HCEC 1CT (cell line): ENCODE data around the gene HERPUD1.
A peak's percentile ranks its signal among the peaks of the same experiment; 100 is the strongest.

ENCODE experiments used
- DNase-seq: peaks from one replicate; pipeline ENCODE4 v3.0.0-alpha.2; 2017

Gene HERPUD1

DNA sequence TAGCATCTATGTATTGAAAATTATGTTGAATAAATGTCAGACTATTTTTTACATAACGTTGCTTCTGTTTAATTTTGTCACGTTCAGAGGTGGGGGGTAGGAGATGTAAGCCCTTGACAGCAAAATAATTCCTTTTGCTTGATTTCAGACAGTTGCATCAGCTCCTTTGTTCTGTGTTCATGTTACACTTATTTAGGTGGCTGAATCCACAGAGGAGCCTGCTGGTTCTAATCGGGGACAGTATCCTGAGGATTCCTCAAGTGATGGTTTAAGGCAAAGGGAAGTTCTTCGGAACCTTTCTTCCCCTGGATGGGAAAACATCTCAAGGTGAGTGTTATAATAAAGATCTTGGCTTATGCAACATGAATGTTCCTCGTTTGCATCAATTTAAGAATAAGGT lies 4.5 kb downstream of the HERPUD1 start:
- no peak for DNase-seq

DNA sequence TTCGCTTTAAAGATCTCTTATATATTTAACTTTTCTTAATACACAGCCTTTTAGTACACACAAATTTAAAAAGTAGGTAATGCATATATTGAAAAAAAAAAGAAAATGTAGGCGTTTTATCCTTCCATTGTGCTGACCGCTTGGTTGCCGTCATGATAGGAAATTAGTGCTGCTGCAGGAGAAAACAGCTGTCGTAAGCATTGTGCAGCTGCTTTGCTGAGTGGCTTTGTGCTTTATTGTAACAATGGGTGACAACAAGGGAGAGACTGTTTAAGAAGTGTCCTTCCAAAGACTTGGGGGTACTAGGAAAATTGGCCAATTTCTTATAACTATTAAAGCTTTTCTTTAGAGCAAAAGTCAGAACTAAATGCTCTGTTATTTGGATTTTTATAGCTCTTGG lies 5.0 kb downstream of the HERPUD1 start:
- DNase-seq, result no peak

DNA sequence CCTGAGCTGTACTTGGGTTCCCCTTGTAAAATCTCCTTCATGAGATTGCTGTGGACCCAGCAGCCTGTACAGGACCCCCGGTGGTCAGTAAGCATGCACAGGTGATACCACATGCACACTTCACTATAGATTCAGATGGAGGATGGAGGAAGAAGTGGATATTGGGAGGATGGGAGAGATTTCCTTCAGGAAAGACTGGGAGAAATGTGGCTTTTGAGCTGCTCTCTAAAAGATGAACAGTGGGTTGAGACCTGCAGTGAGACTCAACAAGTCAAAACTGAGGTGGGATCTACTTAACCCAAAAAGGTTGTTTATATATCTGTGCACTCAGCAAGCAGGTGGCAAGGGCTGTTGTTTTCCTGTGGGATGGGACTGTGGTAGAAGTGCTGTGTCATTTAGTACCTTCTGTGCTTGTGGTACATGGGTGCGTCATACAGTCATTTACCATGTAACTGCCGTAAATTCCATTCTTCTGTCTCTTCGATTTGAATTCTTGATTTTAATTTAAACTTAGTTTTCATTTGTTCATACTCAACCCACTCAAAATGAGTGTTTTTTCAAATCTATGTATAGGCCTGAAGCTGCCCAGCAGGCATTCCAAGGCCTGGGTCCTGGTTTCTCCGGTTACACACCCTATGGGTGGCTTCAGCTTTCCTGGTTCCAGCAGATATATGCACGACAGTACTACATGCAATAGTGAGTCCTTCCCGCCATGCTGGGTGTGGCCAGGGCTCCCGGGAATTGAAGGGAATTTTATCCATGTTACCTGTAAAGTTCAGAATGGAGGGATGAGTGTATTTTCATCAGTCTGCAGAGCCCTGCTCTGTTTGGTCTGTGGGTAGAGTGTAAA lies 6.9 kb downstream of the HERPUD1 start:
- DNase-seq, result no peak

DNA sequence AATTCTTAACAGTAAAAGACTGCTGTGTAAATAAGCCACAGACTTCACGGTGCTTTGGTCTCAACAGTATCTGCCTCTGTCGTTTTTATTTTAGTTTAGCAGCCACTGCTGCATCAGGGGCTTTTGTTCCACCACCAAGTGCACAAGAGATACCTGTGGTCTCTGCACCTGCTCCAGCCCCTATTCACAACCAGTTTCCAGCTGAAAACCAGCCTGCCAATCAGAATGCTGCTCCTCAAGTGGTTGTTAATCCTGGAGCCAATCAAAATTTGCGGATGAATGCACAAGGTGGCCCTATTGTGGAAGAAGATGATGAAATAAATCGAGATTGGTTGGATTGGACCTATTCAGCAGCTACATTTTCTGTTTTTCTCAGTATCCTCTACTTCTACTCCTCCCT lies 7.9 kb downstream of the HERPUD1 start:
- DNase-seq, result no peak

DNA sequence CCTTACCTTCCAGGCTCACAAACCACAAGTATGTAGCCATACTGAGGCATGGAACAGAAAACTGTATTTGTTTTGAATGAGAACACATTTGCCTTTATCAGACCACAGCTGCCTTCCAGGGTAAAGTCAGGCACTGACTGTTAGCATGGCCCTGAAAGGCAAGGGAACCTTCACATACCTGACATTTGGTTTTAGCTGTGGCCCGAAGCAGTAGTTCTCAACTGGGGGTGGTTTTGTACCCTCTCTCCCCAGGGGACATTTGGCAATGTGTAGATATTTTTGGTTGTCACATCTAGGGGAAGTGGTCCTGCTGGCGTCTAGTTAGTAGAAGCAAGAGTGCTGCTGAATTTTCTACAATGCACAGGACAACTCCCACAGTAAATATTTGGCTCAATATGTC lies 9.2 kb downstream of the HERPUD1 start:
- DNase-seq, result no peak

DNA sequence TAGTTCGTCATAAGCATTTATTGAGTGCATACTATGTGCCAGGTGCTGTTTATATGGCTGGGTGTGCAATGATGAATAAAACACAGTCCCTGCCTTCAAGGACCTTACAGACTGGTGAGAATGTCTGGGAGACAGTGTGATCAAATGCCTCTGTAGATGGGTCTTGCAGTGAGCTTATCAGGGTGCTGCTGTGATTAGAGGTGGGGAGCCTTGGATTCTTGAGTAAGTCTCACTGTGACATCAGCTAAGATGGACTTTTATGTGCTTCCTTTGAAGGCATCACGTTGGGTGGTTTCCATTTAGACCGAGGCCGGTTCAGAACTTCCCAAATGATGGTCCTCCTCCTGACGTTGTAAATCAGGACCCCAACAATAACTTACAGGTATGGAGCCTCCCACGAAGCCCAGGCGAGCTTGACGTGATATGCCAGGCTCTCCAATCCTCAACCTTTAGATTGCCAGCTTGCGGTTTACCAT lies 10.0 kb downstream of the HERPUD1 start:
- DNase-seq, result no peak

DNA sequence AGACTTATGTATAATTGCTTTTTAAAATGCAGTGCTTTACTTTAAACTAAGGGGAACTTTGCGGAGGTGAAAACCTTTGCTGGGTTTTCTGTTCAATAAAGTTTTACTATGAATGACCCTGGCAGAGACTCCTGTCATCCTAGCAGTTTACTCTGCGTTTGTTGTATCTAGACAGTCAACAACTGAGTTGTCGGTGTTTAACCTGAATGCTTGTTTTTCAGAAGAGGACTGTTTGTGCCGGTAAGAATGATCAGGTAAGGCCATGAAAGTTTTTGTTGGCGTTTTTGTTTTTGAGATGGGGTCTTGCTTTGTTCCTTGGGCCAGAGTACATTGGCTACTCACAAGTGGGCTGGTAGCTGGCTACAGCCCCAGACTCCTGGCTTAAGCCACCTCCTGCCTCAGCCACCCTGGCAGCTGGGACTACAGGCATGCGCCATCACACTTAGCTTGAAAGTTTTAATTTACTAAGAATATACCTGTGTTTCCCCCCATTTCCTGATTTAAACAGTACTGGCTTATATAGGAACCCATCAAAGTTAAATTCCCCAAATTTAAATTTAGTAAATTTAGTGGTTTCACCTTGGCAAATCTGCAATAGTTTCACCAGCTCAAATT lies 11.9 kb downstream of the HERPUD1 start:
- no peak for DNase-seq

DNA sequence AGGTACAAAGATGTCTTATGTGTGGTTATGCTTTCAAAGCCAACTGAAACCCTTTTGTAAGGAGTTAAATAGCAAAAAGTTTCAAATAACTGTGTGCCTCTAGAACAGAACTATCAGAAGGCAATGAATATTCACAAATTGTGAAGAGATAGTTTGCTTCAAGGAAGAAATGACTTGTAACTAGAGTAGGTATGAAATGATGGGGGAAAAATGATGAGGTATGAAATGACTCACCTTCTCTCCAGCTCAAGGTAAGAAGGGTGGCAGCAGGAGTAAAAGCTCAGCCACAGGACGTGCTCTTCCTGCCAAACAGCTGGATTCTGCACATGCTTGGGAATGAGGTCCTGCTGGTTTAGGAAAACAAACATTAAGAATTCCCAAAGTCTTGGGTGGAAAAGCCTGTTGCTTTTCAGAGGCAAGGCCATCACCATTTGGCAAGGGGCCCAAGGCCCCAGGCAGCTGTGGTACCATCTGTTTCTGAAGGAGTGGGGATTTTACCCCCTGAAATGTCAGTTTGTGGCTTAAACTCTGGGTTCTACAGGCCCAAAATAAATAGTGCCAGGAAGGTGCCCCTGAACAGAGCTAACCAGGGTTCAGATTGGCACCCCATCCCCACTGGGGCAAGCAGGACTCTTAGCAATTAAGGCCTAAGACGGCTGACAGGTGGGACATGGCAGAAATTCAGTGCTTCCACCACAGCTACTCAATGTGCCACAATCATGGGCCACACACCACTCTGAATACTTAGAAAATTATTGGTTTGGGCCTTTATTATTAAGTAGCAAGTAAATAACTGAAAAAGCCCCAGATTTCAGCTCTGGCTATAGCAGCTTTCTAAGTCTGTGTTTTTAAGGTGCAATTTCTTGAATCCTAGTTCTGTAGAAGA lies 13.3 kb downstream of the HERPUD1 start:
- DNase-seq, result no peak

DNA sequence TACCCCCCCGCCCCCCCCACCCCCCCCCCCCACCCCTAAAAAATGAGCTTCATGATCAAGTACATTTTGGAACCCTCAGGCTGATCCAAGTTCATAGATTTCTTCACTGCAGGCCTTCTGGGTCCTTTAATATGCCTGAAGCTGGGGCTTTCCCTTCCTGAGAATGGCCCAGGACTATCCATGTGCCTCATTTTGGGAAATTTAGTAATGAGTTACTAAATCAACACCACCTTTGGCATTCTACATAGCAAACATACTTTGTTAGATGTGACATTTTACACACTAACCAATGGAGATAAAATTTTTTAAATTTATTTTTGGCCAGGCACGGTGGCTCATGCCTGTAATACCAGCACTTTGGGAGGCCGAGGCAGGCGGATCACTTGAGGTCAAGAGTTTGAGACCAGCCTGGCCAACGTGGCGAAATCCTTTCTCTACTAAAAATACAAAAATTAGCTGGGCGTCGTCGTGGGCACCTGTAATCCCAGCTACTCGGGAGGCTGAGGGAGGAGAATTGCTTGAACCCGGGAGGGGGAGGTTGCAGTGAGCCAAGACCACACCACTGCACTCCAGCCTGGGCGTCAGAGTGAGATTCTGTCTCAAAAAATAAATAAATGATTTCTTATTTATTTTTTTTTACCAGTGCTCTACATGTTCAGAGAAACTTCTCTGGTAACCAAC lies 14.0 kb downstream of the HERPUD1 start:
- no peak for DNase-seq

DNA sequence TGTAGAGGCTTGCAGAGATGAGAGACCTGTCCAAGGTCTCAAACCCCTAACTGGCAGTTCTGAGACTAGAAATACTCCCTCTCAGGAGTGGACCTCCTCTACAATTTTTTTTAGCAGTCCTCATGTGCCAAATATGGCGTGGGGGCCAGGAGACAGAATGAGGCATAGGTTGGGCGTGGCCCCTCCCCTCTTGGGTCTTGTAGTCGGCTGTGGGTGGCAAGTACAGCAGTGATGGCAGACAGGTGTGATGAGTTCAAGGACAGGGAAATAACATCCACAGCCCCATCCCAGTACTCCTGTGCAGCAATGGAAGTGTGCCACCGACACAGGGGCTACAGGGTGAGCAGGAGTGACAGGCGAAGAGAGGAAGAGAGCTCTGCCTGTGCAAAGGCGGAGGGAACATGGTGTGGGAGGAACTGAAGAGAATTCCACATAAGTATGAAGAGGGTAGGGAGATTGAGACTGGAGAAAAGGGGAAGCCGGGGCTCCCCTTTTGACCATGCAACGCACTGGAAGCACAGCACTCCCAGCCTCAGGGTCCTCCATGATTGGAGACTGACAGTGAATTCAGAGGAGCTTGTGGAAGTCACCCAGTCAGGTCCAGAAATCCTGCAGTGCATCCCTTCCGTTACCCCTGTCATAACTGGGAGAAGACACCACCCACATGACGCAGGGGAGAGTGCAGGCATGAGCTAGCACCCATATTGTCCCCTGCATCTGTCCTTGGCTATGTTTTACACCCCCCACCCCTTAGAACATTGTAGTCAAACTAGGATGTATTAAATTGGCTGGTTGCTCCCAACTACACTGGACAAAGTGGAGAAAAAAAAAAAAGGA lies 15.0 kb downstream of the HERPUD1 start:
- DNase-seq, result no peak

DNA sequence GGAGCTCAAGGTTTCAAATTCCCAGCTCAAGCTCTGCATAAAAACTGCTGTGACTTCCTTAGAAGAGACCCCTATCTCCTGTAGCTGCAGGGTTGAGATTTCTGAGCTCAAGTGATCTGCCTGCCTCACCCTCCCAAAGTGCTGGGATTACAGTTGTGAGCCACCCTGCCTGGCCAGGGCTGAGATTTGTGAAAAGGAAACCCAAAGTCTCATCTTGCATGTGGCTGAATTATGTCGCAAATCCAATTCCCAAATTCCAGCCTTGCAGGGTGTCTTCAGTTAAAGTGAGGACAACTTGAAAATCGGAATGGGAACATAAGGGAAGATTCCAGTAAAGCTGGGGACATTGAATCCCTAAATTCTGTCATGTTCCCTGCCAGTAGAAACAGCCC lies 15.7 kb downstream of the HERPUD1 start:
- DNase-seq, result no peak

DNA sequence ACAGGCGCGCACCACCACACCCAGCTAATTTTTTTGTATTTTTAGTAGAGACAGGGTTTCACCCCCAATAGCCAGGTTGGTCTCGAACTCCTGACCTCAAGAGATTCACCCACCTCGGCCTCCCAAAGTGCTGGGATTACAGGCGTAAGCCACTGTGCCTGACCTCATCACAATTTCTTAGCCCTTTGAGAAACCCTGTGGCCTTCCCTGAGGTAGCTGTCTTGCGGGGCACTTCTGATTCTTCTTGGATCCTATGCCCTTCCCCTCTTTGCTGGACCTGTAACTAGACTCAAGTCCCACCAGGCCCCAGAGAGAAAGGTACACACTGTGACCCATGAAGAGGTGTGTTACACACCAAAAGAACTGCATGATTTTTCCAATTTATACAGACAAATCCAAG lies 16.3 kb downstream of the HERPUD1 start:
- DNase-seq, result no peak

DNA sequence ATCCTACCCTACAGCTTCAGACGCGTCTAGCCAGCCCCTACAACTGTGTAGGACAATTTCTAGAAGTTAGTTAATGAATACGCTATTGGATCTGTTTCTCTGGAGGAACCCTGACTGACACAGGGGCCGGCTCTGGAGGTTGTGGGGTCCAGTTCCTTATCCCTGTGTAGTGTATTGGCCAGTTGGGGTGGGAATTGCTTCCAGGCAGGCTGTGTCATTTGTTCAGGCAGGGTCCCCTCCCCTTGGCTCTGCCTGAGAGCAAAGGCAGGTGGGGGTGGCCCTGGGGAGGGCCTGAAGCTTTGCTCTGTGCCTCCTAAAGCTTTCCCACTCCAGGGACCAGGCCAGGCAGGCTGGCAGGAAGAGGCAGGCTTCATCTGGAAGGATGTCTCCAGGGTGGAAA lies 18.1 kb downstream of the HERPUD1 start:
- DNase-seq, result no peak

DNA sequence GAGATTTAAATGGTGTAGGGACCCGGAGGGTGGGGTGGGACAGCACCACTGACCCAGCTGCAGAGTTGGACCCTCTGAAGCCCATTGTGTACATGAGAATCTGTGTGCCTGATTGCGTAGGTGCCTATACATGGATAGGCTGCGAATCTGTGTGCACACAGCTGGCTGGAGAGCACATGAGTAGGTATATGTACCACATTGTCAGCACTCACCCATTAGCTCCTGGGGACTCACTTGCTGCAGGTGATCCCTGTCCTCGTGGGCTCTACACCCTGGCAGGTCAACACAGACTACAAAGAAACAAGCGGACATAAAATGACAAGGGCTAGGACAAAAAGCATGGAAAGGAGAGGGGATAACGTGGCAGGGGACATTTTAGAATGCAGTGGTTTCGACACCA lies 18.5 kb downstream of the HERPUD1 start:
- DNase-seq, result no peak

DNA sequence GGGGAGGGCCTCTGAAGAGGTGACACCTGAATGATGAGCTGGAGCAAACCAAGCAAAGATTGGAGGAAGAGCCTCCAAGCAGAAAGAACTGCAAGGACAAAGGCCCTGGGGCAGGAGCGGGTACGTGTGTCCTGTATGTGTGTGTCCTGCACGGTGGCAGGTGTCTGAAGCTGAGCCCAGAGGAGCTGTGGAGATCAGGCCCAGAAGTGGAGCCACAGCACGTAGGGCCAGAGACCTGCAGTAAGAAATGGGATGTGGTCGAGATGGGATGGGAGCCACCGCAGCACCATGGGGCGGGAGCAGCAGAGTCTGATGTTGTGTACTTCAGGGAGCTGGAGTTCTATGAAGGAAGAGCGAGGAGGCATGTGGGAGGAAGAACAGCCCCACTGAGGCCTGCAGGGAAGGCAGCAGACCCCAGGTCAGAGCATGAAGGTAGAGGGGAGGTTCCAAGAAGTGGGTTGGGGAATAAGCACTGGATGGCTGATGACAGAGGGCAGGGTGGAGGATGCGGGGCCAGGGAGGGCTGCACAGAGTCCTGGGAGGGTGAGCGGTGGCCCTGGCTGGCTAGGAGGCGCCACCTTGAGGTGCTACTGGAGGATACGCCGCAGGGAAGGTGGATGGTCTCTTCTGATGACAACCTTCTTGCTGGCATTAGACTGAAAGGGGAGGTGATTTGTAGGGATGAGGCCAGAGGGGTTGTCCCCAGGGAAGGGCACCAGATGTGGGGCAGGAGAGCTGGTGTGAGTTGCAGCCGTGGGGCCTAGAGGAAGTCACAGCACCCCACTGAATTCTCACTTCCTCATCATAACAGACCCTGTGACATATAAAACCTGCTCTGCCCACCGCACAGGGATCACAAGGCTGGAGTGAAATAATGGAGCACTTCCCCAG lies 19.2 kb downstream of the HERPUD1 start:
- peak; percentile 17 for DNase-seq

DNA sequence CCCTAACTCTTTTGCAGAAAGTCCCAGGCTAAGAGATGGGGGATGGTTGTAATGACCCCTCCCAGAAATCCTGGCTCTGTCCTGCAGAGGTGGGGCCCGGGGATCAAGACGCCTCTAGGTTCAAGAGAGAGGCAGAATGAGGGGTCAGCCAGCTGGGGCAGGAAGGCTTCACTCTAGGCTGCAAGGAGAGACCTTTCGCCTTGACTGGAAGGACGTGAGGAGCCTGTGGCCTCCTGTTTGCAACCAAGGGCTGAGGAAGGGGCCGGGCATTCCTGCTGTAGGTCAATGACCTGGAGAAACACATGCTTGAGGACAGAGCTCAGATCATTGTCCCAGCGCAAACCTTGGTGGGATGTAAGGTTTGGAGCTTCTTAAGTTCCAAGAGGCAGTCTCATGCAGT lies 21.1 kb downstream of the HERPUD1 start:
- DNase-seq, result no peak

DNA sequence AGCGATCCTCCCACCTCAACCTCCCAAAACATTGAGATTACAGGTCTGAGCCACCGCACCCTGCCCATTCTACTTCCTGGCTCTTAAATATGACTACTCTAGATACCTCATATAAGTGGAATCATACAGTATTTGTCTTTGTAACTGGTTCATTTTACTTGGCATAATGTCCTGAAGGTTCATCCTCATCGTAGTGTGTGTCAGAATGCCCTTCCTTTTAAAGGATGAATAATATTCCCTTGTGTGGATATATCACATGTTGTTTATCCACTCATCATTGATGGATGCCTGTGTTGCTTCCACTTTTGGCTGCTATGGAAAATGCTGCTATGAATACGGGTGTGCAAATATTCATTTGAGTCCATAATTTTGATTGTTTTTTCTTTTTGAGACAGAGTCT lies 24.1 kb downstream of the HERPUD1 start:
- no peak for DNase-seq

DNA sequence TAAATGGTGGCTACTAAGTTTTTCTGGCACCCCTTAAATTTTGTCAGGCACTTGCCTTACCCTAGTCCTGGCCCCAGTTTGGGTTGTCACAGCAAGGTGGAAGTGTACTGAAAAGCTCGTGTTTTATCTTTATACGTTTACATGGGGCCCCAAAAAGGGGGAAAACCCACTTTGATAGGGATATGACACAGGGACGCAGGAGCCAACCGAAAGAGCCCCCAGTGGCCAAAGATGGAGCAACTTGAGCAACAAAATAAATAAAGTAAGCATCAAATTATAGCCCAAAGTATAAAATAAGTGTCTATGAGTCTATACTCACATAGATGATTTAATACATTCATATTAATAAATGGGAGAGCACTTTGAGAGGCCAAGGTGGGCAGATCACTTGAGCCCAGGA lies 24.8 kb downstream of the HERPUD1 start:
- no peak for DNase-seq

DNA sequence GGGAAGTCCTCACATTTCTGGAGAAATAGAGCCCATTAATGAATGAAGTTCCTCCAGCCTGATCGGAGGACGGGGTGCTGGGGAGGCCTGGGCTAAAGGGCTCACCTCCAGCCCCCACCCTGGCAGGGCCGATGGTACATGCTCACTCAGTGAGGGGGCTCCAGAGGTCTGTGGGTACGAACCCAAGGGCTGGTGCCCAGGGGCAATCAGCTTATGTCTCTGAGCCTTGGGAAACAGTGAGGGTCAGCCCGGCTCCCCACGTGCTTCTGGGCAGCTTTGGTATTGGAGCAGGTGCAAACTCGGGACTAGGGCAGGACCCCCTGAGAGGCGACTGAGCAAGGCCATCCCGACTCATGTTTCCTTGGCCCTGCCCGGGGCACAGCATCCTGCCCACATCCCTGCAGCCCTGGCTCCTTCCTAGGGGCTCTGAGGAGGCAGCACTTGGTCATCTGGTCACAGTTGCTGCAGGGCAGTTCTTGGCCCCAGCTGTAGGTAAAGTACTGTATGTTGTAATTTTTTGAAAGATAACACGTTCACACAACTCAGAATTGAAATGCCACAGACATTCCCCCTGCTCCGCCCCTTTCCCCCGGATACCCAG lies 28.8 kb downstream of the HERPUD1 start:
- no peak for DNase-seq

DNA sequence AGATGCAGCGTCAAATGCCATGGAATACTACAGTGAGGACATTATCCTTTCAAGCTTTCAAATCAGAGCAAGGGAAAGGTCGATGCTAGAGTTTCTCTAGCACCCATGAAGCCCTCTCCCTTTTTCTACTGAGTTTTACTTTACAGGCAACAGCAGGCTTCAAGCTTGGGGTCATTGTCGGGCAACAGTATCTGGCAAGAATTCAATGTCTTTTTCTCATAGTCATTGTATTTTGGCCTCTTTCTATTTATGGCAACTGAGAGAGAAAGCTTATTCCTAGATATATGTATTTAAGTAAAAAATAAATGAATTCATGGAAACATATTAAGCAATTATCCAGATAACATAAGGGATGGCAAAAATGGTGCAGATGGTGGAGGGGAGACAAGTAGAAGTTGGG lies 29.4 kb downstream of the HERPUD1 start:
- DNase-seq, result no peak

DNA sequence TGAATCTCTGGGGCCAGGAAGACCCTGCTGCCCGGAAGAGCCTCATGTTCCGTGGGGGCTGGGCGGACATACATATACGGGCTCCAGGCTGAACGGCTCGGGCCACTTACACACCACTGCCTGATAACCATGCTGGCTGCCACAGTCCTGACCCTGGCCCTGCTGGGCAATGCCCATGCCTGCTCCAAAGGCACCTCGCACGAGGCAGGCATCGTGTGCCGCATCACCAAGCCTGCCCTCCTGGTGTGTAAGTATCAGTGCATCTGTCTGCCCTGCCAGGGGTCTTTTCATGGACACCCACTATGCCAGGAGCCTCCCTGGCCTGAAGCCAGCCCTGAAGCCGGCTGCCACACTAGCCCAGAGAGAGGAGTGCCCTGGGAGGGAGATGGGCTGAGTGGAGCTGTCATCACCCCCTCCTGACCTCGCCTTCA lies 29.9 kb downstream of the HERPUD1 start, which contains the start of gene CETP:
CETP (plus strand) TSS at position 100 of the 431 bp plus-strand sequence; CDS start at position 130, 30 bp downstream.
- no peak for DNase-seq
